Smooth muscle cell (in vitro differentiated cells): ENCODE measurements around the gene CSNK1G2. TPM values are rescaled to one million over a fixed set of nuclear protein-coding genes. Genes with fewer than 3 reads are reported as not detected.

Experiments used
- DNase-seq: peaks from one replicate; lab custom pipeline; 2025; ENCODE audit not compliant: unreplicated experiment; lab: John Stamatoyannopoulos, UW
- H2AFZ ChIP-seq: fragments of 200-600 bp; sonication (generic); 2 replicates; pipeline ENCODE4 v1.6.0; 2016; ENCODE audit warnings: antibody characterized with exemption, low read depth, mild to moderate bottlenecking
- H3F3A ChIP-seq: fragments of 200-600 bp; sonication (generic); 2 replicates; pipeline ENCODE4 v1.6.0; 2017; ENCODE audit warnings: antibody characterized with exemption, low read depth
- H3K27ac ChIP-seq: fragments of 200-600 bp; sonication (generic); 2 replicates; pipeline ENCODE4 v1.5.1; 2016; ENCODE audit warnings: low read depth, mild to moderate bottlenecking
- H3K27me3 ChIP-seq: fragments of 200-600 bp; sonication (generic); 2 replicates; pipeline ENCODE4 v1.6.1; 2016; ENCODE audit warnings: low read depth, mild to moderate bottlenecking
- H3K36me3 ChIP-seq: fragments of 200-600 bp; sonication (generic); 2 replicates; pipeline ENCODE4 v1.5.1; 2016; ENCODE audit warnings: low read depth
- H3K4me1 ChIP-seq: fragments of 200-600 bp; sonication (generic); 2 replicates; pipeline ENCODE4 v1.5.1; 2016; ENCODE audit warnings: low read depth
- H3K4me2 ChIP-seq: fragments of 200-600 bp; sonication (generic); 2 replicates; pipeline ENCODE4 v1.6.0; 2016; ENCODE audit warnings: mild to moderate bottlenecking
- H3K4me3 ChIP-seq: fragments of 200-600 bp; sonication (generic); 2 replicates; pipeline ENCODE4 v1.5.1; 2016; ENCODE audit warnings: mild to moderate bottlenecking
- H3K79me2 ChIP-seq: fragments of 200-600 bp; sonication (generic); 2 replicates; pipeline ENCODE4 v1.6.0; 2016; ENCODE audit warnings: low read depth, mild to moderate bottlenecking
- H3K9ac ChIP-seq: fragments of 200-600 bp; sonication (generic); 2 replicates; pipeline ENCODE4 v1.6.0; 2016; ENCODE audit warnings: low read depth
- H3K9me3 ChIP-seq: fragments of 200-600 bp; sonication (generic); replicated peaks from 2 replicates; pipeline ENCODE4 v1.5.1; 2016; ENCODE audit warnings: low read depth
- H4K20me1 ChIP-seq: fragments of 200-600 bp; sonication (generic); 2 replicates; pipeline ENCODE4 v1.6.0; 2016; ENCODE audit warnings: low read depth
- WGBS: methylation state at CpG from one replicate; pipeline ENCODE4 v1.1.7; 2016; ENCODE audit warnings: low lambda C conversion rate; 5-methylcytosine and 5-hydroxymethylcytosine counted together
- polyA plus RNA-seq: library from polyadenylated mRNA; unstranded; fragments of >200 nt; fragmentation: Nextera tagmentation; extraction: Ambion mirVana; gene quantifications from 2 replicates; pipeline ENCODE4 v1.2.1, GENCODE V29; 2016
- total RNA-seq: library from RNA; depleted of rRNA; stranded (reverse); fragments of >200 nt; gene quantifications from 2 replicates; pipeline ENCODE4 v1.2.3, GENCODE V29; 2014
- TF ChIP-seq, protein P1 (sequence below): fragments of 200-600 bp; sonication (generic); IDR thresholded peaks from 2 replicates; pipeline ENCODE4 v1.5.1; 2017; ENCODE audit warnings: borderline replicate concordance, mild to moderate bottlenecking, antibody characterized with exemption; ENCODE audit not compliant: insufficient read depth, poor library complexity, severe bottlenecking

CSNK1G2 gene
- total and polyA plus RNA-seq, 2 experiments from 2014 or later: 53.5 to 74.9 TPM

DNA sequence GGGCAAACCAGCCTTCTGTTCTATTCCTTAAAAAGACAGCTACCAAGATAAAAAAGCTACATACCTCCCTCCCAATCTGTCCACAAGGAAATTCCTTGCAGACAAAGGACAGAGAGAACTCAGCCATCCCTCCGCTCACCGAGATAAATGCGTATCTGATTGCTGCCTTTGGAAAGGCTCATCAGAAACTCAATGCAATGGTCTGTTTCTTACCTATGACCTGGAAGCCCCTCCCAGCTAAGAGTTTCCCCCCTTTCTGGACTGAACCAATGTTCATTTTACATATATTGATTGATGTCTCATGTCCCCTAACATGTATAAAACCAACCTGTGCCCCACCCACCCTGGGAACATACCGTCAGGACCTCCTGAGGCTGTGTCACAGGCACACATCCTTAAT is 62.9 kb downstream of the CSNK1G2 start:
- Histone ChIP-seq H3K9me3 (no peaks in the 10 kb centered on the region), H3K4me3 (no peak overlapping the region), H3K4me2 (no peak overlapping the region), H2AFZ (no peak overlapping the region), H3K27ac (no peak overlapping the region), H3K79me2 (peaks cover 5% of the 10 kb centered on the region), H3F3A (no peaks in the 10 kb centered on the region), H3K36me3 (no peaks in the 10 kb centered on the region), H3K27me3 (no peaks in the 10 kb centered on the region), H3K4me1 (no peaks in the 10 kb centered on the region), H3K9ac (no peak overlapping the region), H4K20me1 (peaks cover 75% of the 10 kb centered on the region)
- DNase-seq: no peak
- TF ChIP-seq, protein P1, sequence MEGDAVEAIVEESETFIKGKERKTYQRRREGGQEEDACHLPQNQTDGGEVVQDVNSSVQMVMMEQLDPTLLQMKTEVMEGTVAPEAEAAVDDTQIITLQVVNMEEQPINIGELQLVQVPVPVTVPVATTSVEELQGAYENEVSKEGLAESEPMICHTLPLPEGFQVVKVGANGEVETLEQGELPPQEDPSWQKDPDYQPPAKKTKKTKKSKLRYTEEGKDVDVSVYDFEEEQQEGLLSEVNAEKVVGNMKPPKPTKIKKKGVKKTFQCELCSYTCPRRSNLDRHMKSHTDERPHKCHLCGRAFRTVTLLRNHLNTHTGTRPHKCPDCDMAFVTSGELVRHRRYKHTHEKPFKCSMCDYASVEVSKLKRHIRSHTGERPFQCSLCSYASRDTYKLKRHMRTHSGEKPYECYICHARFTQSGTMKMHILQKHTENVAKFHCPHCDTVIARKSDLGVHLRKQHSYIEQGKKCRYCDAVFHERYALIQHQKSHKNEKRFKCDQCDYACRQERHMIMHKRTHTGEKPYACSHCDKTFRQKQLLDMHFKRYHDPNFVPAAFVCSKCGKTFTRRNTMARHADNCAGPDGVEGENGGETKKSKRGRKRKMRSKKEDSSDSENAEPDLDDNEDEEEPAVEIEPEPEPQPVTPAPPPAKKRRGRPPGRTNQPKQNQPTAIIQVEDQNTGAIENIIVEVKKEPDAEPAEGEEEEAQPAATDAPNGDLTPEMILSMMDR: no peak
- WGBS: 92% methylated on average over 4 of the region's 4 CpGs

DNA sequence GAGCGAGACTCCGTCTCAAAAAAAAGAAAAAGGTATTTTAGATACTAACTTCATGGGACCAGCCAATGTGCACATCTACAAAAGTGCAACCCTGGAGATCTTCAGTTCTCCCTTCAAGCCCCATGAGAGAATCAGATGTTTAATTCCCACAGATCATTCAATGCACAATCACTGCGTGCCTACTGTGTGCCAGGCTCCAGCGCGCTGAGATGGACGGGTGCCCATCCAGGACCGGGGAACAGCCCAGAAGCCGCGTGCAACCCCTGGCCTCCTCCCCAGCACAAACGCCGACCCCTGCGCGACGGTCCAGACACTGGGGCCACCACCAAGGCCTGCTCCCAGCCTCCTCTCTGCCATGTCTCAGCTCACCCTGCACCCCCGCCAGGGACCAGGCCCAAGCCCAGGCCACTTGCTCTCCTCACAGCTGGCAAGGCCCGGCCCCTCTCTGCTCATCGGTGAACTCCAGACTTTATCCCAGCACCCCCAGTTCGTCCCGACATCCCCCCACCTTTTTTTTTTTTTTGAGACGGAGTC is 69.2 kb downstream of the CSNK1G2 start:
- no peaks in the 10 kb centered on the region for H3F3A ChIP-seq
- no peak overlapping the region for H3K4me2 ChIP-seq
- peaks cover 56% of the 10 kb centered on the region for H4K20me1 ChIP-seq
- H3K27me3 ChIP-seq: no peaks in the 10 kb centered on the region
- no peak for DNase-seq
- TF ChIP-seq, protein P1: no peak
- H3K4me1 ChIP-seq: peaks cover 3% of the 10 kb centered on the region
- H3K36me3 ChIP-seq: no peaks in the 10 kb centered on the region
- no peak overlapping the region for H3K9ac ChIP-seq
- H3K27ac ChIP-seq: no peak overlapping the region
- H3K9me3 ChIP-seq: no peaks in the 10 kb centered on the region
- no peak overlapping the region for H2AFZ ChIP-seq
- WGBS: 96% methylated on average over 20 of the region's 20 CpGs
- H3K4me3 ChIP-seq: no peak overlapping the region
- peaks cover 9% of the 10 kb centered on the region for H3K79me2 ChIP-seq

DNA sequence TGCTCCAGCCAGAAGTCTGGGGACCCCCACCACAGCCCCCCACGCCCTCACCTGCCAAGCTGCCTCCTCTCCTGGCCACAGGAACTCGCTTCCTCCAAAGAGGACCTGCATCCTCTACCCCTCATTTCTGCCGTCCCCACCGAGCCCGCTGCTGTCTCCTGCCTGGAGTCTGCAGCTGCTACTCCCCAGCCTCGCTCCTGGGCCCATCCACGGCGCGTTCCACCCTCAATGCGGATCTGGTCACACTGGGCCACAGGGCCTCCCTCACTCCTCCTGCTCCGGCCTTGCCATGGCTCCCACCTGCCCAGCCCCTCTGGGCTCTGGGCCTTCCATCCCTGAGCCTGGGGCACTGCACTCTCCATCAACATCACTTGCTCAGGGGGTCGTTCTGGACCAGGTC is 70.2 kb downstream of the CSNK1G2 start:
- no peak overlapping the region for H3K4me3 ChIP-seq
- no peak overlapping the region for H3K4me2 ChIP-seq
- H3K9me3 ChIP-seq: no peaks in the 10 kb centered on the region
- 97% methylated on average over 12 of the region's 12 CpGs for WGBS
- H3K27me3 ChIP-seq: no peaks in the 10 kb centered on the region
- TF ChIP-seq, protein P1: no peak
- peaks cover 3% of the 10 kb centered on the region for H3K4me1 ChIP-seq
- DNase-seq: no peak
- H3K27ac ChIP-seq: no peak overlapping the region
- H4K20me1 ChIP-seq: peaks cover 46% of the 10 kb centered on the region
- H3K79me2 ChIP-seq: peaks cover 9% of the 10 kb centered on the region
- no peak overlapping the region for H3K9ac ChIP-seq
- H2AFZ ChIP-seq: no peak overlapping the region
- H3F3A ChIP-seq: no peaks in the 10 kb centered on the region
- no peaks in the 10 kb centered on the region for H3K36me3 ChIP-seq
